Forelimb muscle (tissue), 1 donor: ENCODE data around the gene PRKCA. TPM values are rescaled to one million over a fixed set of nuclear protein-coding genes. Genes with fewer than 3 reads are reported as not detected.

Experiments
- DNase-seq: peaks from one replicate; pipeline ENCODE4 v3.0.0-alpha.2; 2013; ENCODE audit warnings: low read depth
- polyA plus RNA-seq: library from polyadenylated mRNA; unstranded; fragments of 120-200 nt; gene quantifications from one replicate; pipeline ENCODE4 v1.2.1, GENCODE V29; 2013; ENCODE audit not compliant: insufficient read length

Gene PRKCA
- polyA plus RNA-seq, 1 donor: 2.4 TPM

DNA sequence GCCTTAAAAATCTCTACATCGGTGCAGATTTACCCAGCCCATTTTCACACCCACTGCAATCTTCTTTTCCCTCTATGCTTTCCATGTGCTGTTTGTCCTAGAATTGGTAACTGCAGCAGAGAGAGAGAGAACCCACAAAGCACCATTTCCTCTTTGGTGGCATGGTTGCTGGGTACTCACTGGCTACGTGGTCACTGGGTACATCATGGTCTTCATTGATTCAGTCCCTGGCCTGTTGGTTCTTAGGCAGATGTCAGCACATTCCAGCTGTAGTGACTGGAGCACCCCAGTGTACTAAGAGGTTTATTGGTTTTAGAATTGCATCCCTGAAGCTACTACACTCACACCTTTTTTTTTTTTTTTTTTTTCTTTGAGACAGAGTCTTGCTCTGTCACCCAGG lies 376.4 kb downstream of the PRKCA start:
- DNase-seq: no peak

- DNase-seq: no peak
Measured at GRCh38 chr17:66679631-66680517, 377.5 kb downstream of the PRKCA start.

GRCh38 chr17:66682283-66682682 lies 379.9 kb downstream of the PRKCA start:
- no peak for DNase-seq

GRCh38 chr17:66684261-66684660 lies 381.8 kb downstream of the PRKCA start:
- DNase-seq: no peak

DNA sequence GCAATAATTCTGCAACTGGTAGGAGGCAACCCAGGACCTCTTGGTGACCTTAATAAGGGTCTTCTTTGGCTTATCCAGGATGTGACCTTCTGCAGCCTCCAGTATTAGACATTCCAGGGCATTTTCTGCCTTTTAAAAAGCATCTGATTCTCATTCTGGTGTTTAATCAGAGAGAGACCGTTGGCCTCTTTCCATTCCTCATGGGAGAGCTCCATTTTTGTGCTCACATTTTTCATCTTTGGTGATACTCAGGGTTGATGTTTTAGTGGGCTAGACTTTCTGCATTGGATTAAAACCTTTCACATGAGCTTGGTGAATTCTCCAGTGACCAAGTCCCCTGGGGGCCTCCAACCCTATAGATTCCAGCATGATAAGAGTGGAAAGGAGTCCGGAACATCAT lies 382.3 kb downstream of the PRKCA start:
- DNase-seq: no peak

GRCh38 chr17:66686601-66687000 lies 384.2 kb downstream of the PRKCA start:
- DNase-seq: no peak

DNA sequence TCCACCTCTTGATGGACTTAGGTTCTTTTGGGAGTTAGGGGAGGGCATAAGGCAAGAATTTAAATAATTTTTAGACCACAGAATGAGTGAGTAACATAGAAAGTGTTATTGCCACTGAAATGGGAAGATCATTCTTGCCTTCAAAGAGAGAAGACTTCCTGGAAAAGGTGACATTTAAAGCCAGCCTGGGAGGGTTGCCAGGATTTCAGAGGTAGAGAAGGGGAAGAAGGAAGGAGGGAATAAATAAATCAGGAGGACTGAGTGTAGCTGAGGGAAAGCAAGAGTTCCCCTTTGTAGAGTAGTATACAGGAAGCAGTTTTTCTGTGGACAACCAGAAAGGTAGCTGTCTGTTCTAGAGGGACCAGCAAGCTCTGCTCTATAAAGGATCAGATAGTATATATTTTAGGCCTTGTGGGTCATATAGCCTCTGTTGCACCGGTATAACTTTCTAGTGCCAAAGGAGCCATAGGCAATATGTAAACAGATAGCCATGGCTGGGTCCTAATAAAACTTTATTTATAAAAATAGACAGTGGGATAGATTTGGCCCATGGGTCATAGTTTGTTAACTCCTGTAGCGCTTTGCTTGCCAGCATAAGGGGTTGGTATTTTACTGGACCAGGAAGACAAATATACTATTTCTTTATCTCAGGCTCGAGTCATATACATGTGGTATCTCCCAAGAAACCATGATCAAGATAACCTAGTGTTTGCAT lies 385.3 kb downstream of the PRKCA start:
- DNase-seq: no peak

- DNase-seq: no peak
Measured at GRCh38 chr17:66689221-66689620, 386.8 kb downstream of the PRKCA start.

GRCh38 chr17:66690166-66690565 lies 387.8 kb downstream of the PRKCA start:
- no peak for DNase-seq

GRCh38 chr17:66691644-66692420 lies 389.4 kb downstream of the PRKCA start:
- DNase-seq: no peak

- DNase-seq: no peak
Measured at GRCh38 chr17:66692421-66692690, 389.9 kb downstream of the PRKCA start.

- no peak for DNase-seq
Measured at GRCh38 chr17:66695098-66695497, 392.7 kb downstream of the PRKCA start.

GRCh38 chr17:66698270-66698669 lies 395.9 kb downstream of the PRKCA start:
- no peak for DNase-seq

DNA sequence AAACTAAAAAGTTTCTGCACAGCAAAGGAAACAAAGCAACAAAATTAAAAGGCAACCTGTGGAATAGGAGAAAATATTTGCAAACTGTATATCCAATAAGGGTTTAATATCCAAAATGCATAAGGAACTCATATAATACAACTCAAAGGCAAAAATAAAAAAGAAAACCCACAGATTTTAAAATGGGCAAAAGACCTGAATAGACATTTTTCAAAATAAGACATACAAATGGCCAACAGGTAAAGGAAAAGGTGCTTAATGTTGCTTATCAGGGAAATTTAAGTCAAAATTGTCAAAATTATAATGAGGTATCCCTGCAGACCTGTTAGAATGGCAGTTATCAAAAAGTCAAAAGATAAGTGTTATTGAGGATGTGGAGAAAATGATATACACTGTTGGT lies 399.0 kb downstream of the PRKCA start:
- DNase-seq: no peak

GRCh38 chr17:66702106-66702936 lies 399.9 kb downstream of the PRKCA start:
- no peak for DNase-seq

GRCh38 chr17:66704858-66705520 lies 402.6 kb downstream of the PRKCA start:
- DNase-seq: no peak

GRCh38 chr17:66706851-66707450 lies 404.5 kb downstream of the PRKCA start:
- DNase-seq: no peak

- DNase-seq: no peak
Measured at GRCh38 chr17:66711401-66711800, 409.0 kb downstream of the PRKCA start.

GRCh38 chr17:66711881-66712321 lies 409.5 kb downstream of the PRKCA start:
- no peak for DNase-seq

DNA sequence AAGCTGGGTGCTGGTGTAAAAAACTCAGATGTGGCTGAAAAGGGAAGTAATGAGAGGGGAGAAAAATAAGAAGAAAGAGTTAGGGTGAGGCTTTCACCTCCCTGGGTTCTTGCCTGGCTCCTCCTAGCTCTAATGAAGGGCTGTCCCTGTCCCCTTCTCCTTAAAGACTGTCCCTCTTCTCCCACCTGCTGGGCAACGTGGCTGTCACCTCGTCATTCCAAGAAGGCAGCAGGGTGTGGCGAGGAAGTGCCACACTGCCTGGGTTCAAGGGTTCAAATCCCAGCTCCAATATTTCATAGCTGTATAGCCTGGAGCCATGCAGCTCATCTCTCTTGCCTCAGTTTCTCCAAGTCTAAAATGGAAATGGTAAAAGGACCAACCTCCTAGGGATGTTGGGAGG lies 410.0 kb downstream of the PRKCA start:
- no peak for DNase-seq
